ENCODE measurements around the gene LIN7C. TPM values are rescaled to one million over a fixed set of nuclear protein-coding genes. Genes with fewer than 3 reads are reported as not detected.
A peak's percentile ranks its signal among the peaks of the same experiment; 100 is the strongest.

The LIN7C gene
- polyA plus RNA-seq, 3 donors from 2014 or later: 5.1 to 11.0 (median 5.4) TPM

DNA sequence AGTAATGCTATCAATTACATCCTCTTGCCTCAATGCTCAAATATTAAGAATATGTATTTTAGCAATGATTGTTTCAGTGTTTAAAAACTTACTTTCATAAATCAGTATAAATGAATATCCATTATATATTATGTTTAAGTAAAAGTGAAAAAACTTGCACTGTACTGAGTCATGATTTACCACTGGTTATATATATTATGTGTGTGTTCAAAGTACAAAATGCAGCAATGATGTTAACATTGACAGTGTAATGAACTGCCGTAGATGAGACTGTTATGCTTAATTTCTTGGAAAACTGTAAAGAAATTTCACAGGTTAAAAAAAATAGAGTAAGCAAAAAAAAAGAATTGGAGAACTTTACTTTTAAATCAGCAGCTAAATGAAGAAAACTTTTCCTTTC lies 8.7 kb downstream of the LIN7C start:
- Mint-ChIP-seq H3K27ac (no peak overlapping the region), H3K4me3 (no peak overlapping the region), H3K27me3 (ENCODE audit: low read depth in 3 of 3) (no peaks in the 10 kb centered on the region), H3K4me1 (peaks cover 15 to 34% of the 10 kb centered on the region in 2 donors), H3K9me3 (no peaks in the 10 kb centered on the region), H3K36me3 (peaks cover 6 to 17% (median 11%) of the 10 kb centered on the region in 3 donors)
- DNase-seq: no peak

DNA sequence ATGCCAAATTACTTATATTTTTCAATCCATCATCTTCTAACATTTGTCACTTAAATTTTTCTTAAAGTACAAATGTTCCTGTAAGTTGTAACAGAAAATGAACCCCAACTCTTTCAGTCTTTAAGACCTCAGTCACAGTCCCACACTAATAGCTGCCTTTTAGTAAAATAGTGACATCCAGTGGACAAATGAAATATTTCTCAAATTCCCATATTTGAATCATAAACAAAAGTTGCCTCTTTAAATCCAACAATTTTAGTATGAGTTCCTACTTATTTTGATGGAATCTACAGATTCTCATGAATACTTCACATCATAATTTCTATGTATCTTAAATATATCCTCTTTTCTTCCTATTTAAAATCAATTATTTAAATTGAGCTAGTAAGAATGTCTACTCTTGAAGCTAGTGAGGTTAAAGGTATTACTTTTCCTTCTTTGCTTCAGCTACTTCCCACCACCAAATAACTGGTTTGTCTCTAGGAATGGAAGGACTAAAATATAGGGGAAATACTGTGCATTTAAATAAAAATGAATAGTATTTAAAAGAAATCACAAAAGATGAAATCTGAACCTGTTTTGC lies 9.2 kb downstream of the LIN7C start:
- peak in 1 of 3 donors; percentile 11 for DNase-seq

DNA sequence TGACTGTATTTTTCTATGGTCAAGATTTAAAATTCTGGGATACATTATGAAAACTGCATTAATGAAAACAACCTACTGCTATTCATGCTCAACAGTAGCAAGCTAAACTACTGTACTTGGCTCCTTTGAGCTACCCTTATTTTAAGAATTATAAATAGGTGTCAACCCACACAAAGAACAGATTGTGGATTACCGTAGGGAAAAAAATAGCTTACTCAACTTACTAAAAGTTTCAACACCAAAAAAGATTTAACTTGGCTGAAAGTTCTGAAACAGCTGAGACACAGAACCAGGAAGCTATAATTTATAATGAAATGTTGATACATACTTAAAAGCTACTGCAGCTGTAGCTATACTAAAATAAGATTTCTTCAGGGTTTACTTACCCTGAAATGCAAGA lies 10.1 kb downstream of the LIN7C start:
- no peaks in the 10 kb centered on the region for H3K27me3 Mint-ChIP-seq (ENCODE audit: low read depth in 3 of 3)
- H3K9me3 Mint-ChIP-seq: no peaks in the 10 kb centered on the region
- peaks cover 12 to 26% (median 15%) of the 10 kb centered on the region in 3 donors for H3K36me3 Mint-ChIP-seq
- H3K4me3 Mint-ChIP-seq: no peak overlapping the region
- DNase-seq: no peak
- no peak overlapping the region for H3K27ac Mint-ChIP-seq
- peaks cover 7 to 21% of the 10 kb centered on the region in 2 donors for H3K4me1 Mint-ChIP-seq

More for the DNA sequence above, 9.2 kb downstream of the LIN7C start:
- peak overlapping the region in 1 of 6 donors; percentile 32 for H3K27ac Mint-ChIP-seq
- no peaks in the 10 kb centered on the region for H3K27me3 Mint-ChIP-seq (ENCODE audit: low read depth in 3 of 3)
- H3K4me3 Mint-ChIP-seq: no peak overlapping the region
- H3K9me3 Mint-ChIP-seq: no peaks in the 10 kb centered on the region
- peaks cover 7 to 17% (median 11%) of the 10 kb centered on the region in 3 donors for H3K36me3 Mint-ChIP-seq
- peaks cover 11 to 30% of the 10 kb centered on the region in 2 donors for H3K4me1 Mint-ChIP-seq

DNA sequence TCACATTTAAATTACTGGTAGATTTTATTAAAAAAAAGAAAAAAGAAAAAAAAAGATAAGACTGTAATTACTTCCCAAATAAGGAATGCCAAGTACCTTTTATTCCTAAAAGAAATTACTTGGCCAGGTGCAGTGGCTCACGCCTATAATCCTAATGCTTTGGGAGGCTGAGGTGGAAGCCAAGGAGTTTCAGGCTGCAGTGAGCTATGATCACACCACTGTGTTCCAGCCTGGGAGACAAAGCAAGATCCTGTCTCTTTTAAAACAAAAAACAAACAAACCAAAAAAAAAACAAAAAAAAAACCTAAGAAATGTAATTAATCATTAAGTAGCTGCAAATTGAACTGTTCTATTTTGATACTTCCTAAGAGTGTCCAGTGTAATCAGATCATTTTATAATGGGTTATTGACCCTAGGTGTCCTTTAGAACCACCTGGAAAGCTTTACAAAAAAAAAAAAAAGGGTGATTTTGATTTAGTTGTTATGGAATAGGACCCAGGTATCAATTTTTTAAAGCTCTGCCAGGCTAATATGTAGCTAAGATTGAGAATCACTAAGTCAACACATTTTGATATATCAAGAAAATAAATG lies 10.8 kb downstream of the LIN7C start:
- Mint-ChIP-seq H3K27ac (no peak overlapping the region), H3K36me3 (peaks cover 14 to 27% (median 18%) of the 10 kb centered on the region in 3 donors), H3K9me3 (no peaks in the 10 kb centered on the region), H3K4me1 (peaks cover 7 to 20% of the 10 kb centered on the region in 2 donors), H3K27me3 (ENCODE audit: low read depth in 3 of 3) (no peaks in the 10 kb centered on the region), H3K4me3 (no peak overlapping the region)
- no peak for DNase-seq

DNA sequence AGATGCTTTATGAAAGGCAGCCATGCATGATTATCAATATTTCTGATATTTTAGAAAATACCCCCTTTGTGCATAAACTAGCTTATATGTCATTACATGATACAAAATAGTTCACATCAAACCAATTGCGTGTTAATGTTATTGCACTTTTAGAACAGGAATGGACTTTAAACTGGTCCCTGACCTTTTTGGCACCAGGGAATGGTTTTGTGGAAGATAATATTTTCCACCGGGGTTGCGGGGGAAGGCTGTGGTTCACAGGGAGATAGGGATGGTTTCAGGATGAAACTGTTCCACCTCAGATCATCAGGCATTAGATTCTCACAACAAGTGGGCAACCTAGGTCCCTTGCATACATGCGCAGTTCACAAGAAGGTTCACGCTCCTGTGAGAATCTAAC lies 17.5 kb downstream of the LIN7C start:
- Mint-ChIP-seq H3K27me3 (ENCODE audit: low read depth in 3 of 3) (peaks cover 0 to 2% (median 0%) of the 10 kb centered on the region in 3 donors), H3K4me3 (no peak overlapping the region), H3K36me3 (peaks cover 4 to 16% (median 12%) of the 10 kb centered on the region in 3 donors), H3K4me1 (no peaks in the 10 kb centered on the region), H3K27ac (peak overlapping the region in 1 of 6 donors; percentile 36), H3K9me3 (no peaks in the 10 kb centered on the region)
- no peak for DNase-seq

DNA sequence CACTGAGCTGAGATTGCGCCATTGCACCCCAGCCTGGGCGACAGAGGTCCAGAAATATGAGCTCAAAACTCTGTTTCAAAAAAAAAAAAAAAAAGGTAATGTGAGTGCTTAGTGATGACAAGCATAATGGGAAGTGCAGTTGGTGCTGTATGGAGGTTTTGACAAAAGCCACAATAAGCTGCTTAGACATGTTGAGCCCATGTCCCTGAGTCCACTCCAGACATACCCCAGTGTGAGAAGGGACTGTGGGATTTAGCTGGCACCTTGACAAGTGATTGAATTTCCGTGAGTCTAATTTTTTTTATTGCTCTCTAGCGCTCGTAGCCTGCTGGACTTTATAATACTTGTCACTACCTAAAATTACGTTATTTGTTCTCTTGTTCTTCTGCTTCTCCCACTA lies 18.9 kb downstream of the LIN7C start:
- no peak overlapping the region for H3K4me3 Mint-ChIP-seq
- H3K36me3 Mint-ChIP-seq: peaks cover 7 to 20% (median 12%) of the 10 kb centered on the region in 3 donors
- H3K27ac Mint-ChIP-seq: no peak overlapping the region
- no peaks in the 10 kb centered on the region for H3K4me1 Mint-ChIP-seq
- no peaks in the 10 kb centered on the region for H3K9me3 Mint-ChIP-seq
- no peak for DNase-seq
- peaks cover 0 to 2% (median 0%) of the 10 kb centered on the region in 3 donors for H3K27me3 Mint-ChIP-seq (ENCODE audit: low read depth in 3 of 3)

DNA sequence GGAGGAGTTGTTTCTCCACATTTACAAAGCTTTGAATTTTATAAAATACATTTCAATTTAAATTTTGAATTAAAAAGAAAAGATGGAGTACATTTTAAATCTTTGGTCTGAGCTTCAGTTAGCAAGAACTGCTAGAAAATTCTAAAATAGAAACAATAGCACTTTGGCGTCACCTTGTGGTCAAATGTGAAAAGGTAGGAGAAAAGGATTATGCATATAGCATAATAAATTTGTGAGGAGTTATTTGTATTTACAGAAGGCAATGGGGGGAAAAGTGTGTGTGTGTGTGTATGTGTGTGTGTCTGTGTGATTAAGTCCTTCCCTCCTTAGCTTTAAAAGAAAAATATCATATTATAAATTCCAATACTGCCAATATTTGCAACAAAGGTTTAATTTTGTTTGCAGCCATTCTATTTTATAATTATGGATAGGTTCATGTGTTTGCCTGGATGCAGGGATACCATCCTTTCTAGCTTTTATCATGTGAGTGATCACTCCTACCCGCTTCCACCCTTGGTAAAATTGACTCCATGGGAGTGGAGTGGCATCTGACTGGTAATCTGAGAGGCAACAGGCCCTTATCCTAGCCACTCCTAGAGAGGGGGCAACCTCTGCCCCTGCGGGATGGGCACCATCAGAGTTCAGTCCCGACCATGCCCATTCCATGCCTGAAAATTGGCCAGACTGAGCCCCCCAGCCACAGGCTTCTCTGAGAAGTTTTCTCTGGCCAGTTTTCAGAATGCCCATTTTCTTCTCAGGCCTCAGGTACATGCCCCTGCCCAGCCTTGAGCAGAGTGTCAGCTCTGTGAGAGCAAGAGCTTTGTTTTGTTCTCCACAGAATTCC lies 20.4 kb downstream of the LIN7C start:
- Mint-ChIP-seq H3K9me3 (no peaks in the 10 kb centered on the region), H3K27me3 (ENCODE audit: low read depth in 3 of 3) (peaks cover 0 to 2% (median 0%) of the 10 kb centered on the region in 3 donors), H3K27ac (no peak overlapping the region), H3K4me1 (no peaks in the 10 kb centered on the region), H3K36me3 (peaks cover 3 to 8% (median 4%) of the 10 kb centered on the region in 3 donors), H3K4me3 (no peak overlapping the region)
- peak; percentile 28 to 43 (median 32) for DNase-seq

DNA sequence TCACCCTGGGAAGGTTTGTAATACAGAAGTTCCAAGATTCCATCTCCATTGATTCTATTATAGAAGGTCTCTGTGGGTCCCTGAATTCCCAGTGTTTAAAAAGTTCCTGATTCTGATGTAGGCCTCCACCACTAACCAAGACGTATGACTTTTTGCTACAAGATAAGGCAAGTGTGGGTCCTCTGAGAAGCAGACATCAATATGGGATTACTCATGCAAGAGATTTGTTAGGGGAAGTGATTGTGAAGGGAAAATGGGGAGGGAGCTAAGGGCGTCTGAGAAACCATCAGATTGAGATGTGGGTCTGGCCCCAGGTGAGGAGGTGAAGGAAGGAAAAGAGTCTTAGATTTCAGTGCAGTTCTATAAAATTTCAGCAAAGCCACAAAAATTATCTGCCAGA lies 23.8 kb downstream of the LIN7C start:
- no peak overlapping the region for H3K27ac Mint-ChIP-seq
- H3K4me1 Mint-ChIP-seq: no peaks in the 10 kb centered on the region
- H3K27me3 Mint-ChIP-seq (ENCODE audit: low read depth in 3 of 3): peaks cover 0 to 2% (median 0%) of the 10 kb centered on the region in 3 donors
- peaks cover 0 to 6% (median 3%) of the 10 kb centered on the region in 3 donors for H3K36me3 Mint-ChIP-seq
- H3K4me3 Mint-ChIP-seq: no peak overlapping the region
- no peak for DNase-seq
- no peaks in the 10 kb centered on the region for H3K9me3 Mint-ChIP-seq

DNA sequence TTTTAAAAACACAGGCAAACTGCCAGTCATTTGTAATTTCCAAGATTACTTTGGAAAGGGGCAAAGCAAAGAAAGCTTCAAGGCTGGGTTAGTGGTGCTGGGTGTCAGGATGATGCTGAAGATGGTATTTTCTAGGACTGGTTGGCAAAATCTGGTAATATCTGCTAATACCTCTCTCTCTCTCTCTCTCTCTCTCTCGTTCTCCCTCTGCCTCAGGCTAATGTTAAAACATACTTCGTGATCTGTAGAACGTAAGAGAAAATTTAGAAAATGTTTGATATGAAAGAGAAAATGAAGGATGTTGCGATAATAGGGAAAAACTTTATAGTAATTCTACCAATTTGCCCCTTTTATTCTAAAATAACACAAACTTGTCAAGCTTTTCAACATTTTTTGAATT lies 24.6 kb downstream of the LIN7C start:
- Mint-ChIP-seq H3K27me3 (ENCODE audit: low read depth in 3 of 3) (peaks cover 0 to under 1% (median 0%) of the 10 kb centered on the region in 3 donors), H3K27ac (no peak overlapping the region), H3K4me3 (no peak overlapping the region), H3K9me3 (no peaks in the 10 kb centered on the region), H3K4me1 (no peaks in the 10 kb centered on the region), H3K36me3 (peaks cover 0 to 8% (median 3%) of the 10 kb centered on the region in 3 donors)
- DNase-seq: no peak

DNA sequence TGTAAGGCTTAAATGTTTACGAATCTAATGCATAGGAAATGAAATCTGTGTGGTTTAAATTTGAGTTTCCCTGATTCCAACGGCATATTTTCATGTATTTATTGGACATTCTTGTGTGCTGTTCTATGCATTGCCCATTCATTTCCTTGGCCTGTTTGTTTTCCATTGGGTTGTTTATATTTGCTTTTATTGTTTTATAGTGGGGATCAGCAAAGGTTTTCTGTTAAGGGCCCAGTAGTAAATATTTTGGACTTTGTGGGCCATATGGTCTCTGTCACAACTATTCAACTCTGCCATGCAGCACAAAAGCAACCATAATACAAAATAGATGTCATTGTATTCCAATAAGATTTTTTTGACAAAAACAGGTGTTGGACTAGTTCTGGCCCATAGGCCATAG lies 28.7 kb downstream of the LIN7C start:
- Mint-ChIP-seq H3K4me1 (peaks cover 7 to 8% of the 10 kb centered on the region in 2 donors), H3K27ac (peak overlapping the region in 1 of 6 donors; percentile 3), H3K36me3 (peaks cover 0 to 8% (median 0%) of the 10 kb centered on the region in 3 donors), H3K27me3 (ENCODE audit: low read depth in 3 of 3) (peaks cover 0 to under 1% (median 0%) of the 10 kb centered on the region in 3 donors), H3K9me3 (no peaks in the 10 kb centered on the region), H3K4me3 (no peak overlapping the region)
- no peak for DNase-seq

DNA sequence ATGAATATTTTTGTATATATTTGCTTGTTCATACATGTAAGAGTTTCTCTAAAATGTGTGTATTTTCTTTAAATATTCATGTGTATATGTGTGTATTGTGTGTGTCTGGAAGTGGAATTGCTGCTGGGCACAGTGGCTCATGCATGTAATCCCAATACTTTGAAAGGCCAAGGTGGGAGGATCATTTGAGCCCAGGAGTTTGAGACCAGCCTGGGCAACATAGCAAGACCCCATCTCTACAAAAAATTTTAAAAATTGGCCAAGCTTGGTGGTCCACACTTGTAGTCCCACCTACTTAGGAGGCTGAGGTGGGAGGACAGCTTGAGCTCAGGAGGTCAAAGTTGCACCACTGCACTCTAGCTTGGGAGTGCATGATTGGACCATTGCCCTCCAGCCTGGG lies 29.3 kb downstream of the LIN7C start:
- Mint-ChIP-seq H3K4me3 (no peak overlapping the region), H3K4me1 (peaks cover 10 to 13% of the 10 kb centered on the region in 2 donors), H3K27me3 (ENCODE audit: low read depth in 3 of 3) (peaks cover 0 to 4% (median 1%) of the 10 kb centered on the region in 3 donors), H3K36me3 (peaks cover 0 to 7% (median 3%) of the 10 kb centered on the region in 3 donors), H3K27ac (no peak overlapping the region), H3K9me3 (no peaks in the 10 kb centered on the region)
- DNase-seq: no peak

DNA sequence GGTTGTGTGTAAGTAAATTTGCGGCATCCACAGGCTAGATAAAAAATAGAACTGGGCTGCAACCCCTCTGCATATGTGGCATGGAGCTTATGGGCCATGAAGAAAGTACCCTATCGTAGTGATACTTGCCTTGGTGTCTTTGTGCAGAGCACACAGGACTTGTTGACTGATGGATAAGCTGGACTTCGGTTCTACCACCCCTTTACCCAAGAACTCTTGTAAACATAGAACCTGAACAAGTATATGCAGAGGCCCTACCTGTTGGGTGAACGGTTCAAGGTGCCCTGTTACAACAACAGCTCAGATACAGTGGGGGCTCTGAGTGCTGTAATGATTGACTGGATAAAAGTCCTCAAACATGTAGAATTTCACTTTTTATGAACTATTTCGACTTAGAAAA lies 30.9 kb downstream of the LIN7C start:
- H3K4me3 Mint-ChIP-seq: no peak overlapping the region
- peaks cover 0 to 4% (median 3%) of the 10 kb centered on the region in 3 donors for H3K36me3 Mint-ChIP-seq
- no peak for DNase-seq
- H3K27me3 Mint-ChIP-seq (ENCODE audit: low read depth in 3 of 3): peaks cover 1 to 9% (median 4%) of the 10 kb centered on the region in 3 donors
- peaks cover 19 to 23% of the 10 kb centered on the region in 2 donors for H3K4me1 Mint-ChIP-seq
- no peaks in the 10 kb centered on the region for H3K9me3 Mint-ChIP-seq
- H3K27ac Mint-ChIP-seq: no peak overlapping the region

DNA sequence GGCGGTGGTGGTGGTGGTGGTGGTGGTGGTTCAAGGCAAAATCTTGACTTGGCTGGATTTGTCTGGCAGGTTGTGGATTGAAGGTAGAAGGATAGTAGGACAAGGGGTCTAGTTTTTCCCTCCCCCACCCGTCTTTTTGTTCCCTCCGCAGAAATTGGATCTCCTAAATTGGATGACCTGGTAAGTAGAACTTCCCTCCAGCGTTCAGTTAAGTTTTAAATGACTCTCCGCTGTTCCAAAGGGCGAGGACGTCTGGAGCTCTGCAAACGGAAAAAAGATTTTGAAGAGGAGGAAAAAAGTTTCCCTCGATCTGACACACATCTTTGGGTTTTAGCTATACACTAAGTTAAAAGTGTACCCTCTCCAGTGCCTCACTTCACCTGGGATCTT lies 33.6 kb downstream of the LIN7C start:
- Mint-ChIP-seq H3K36me3 (peaks cover 0 to 4% (median 3%) of the 10 kb centered on the region in 3 donors), H3K27ac (peak overlapping the region in 4 of 6 donors; percentile 20 to 83 (median 64)), H3K9me3 (no peaks in the 10 kb centered on the region), H3K27me3 (ENCODE audit: low read depth in 3 of 3) (peaks cover 4 to 18% (median 7%) of the 10 kb centered on the region in 3 donors), H3K4me3 (peak overlapping the region; percentile 89 to 100 (median 96)), H3K4me1 (peaks cover 22 to 27% of the 10 kb centered on the region in 2 donors)
- DNase-seq: no peak
